ENCODE results near the gene AKAP13. TPM values are rescaled to one million over a fixed set of nuclear protein-coding genes. Genes with fewer than 3 reads are reported as not detected.

Gene AKAP13
- total RNA-seq, 1 donor from 2014 or later = 145 TPM

DNA sequence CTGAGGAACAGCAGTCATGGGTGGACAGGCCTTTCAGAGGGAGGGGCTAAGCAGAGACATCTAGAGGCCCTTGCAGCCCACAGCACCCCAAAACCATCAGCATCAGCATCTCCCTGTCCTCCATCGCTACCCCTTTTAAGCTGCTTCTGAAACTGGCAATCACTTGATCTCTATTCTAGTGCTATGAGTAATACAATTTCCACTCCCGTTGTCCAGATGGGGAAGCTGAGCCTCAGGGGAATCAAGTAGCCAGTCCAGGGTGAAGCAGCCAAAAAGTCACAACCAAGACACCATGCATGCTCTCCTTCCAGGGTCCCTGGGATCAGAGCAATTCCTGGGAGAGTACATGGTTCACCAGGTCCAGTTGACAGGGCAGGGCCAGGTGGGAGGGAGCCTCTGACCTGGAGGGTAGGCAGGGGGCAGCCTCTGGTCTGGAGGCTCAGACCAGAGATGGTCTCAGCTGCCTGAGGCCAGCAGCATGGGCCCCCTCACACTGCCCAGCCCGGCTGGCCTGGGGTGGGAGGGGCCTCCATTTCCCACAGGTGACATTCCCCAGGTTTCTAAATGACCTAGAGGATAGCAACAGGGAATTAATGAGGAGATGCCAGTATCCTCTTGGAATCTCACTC, 384.4 kb downstream of the AKAP13 start:
- peak overlapping the region; percentile 72 for H3K27ac Mint-ChIP-seq (ENCODE audit: unreplicated experiment)
- no peak for DNase-seq
- peaks cover 9% of the 10 kb centered on the region for H3K27me3 Mint-ChIP-seq (ENCODE audit: unreplicated experiment)
- no peaks in the 10 kb centered on the region for H3K36me3 Mint-ChIP-seq (ENCODE audit: unreplicated experiment)
- peak overlapping the region; percentile 46 for H3K4me3 Mint-ChIP-seq (ENCODE audit: unreplicated experiment)
- H3K9me3 Mint-ChIP-seq (ENCODE audit: unreplicated experiment) = peaks cover 11% of the 10 kb centered on the region
- peaks cover 38% of the 10 kb centered on the region for H3K4me1 Mint-ChIP-seq (ENCODE audit: low read depth, unreplicated experiment)
- TF ChIP-seq, protein P1, sequence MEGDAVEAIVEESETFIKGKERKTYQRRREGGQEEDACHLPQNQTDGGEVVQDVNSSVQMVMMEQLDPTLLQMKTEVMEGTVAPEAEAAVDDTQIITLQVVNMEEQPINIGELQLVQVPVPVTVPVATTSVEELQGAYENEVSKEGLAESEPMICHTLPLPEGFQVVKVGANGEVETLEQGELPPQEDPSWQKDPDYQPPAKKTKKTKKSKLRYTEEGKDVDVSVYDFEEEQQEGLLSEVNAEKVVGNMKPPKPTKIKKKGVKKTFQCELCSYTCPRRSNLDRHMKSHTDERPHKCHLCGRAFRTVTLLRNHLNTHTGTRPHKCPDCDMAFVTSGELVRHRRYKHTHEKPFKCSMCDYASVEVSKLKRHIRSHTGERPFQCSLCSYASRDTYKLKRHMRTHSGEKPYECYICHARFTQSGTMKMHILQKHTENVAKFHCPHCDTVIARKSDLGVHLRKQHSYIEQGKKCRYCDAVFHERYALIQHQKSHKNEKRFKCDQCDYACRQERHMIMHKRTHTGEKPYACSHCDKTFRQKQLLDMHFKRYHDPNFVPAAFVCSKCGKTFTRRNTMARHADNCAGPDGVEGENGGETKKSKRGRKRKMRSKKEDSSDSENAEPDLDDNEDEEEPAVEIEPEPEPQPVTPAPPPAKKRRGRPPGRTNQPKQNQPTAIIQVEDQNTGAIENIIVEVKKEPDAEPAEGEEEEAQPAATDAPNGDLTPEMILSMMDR (IDR thresholded peaks at IDR 0.05; ENCODE audit: partially characterized antibody, unreplicated experiment) = no peak

DNA sequence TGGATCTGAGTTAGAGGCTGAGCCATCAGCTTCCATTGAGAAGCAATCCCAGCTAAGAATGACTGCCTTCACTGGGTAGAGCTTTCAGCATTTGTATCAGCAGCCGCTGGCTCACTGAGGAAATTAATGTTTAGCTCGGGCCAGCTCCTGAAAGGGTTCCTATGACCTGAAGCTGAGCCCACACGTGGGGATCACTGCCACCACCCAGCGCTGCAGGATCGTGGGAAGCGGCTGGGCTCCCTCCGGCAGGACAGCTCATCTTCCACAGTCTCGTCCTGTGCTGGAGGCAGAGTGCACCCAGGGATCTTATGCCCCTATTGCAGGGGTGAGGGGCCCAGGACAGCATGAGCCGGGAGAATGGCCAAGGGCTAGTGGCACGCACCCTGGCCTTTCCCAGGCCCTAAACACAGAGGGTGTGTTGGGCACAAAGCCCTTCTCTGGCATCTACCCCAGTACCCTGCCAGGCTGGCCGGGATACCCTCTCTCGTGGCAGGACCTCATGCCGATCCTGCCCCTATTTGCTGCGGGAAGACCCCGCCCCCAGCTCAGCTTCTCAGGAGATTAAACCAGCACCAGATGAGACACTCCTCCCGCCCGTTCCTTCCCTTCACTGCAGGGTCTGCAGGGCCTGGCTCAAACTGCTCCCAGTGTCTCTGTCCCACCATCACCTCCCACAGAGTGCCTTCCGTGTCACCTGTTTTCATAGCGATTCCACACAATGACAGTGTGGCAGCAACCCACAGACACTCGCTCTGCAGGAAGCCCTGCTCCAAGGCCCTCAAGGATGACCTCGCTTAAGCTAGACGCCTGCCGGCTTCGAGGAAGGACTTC, 385.8 kb downstream of the AKAP13 start:
- Mint-ChIP-seq H3K4me1 (ENCODE audit: low read depth, unreplicated experiment) (peaks cover 38% of the 10 kb centered on the region), H3K27me3 (ENCODE audit: unreplicated experiment) (peaks cover 11% of the 10 kb centered on the region), H3K9me3 (ENCODE audit: unreplicated experiment) (peaks cover 11% of the 10 kb centered on the region), H3K4me3 (ENCODE audit: unreplicated experiment) (no peak overlapping the region), H3K36me3 (ENCODE audit: unreplicated experiment) (no peaks in the 10 kb centered on the region), H3K27ac (ENCODE audit: unreplicated experiment) (peak overlapping the region; percentile 79)
- peak; percentile 47 for DNase-seq
- TF ChIP-seq, protein P1 (IDR thresholded peaks at IDR 0.05; ENCODE audit: partially characterized antibody, unreplicated experiment) = no peak

DNA sequence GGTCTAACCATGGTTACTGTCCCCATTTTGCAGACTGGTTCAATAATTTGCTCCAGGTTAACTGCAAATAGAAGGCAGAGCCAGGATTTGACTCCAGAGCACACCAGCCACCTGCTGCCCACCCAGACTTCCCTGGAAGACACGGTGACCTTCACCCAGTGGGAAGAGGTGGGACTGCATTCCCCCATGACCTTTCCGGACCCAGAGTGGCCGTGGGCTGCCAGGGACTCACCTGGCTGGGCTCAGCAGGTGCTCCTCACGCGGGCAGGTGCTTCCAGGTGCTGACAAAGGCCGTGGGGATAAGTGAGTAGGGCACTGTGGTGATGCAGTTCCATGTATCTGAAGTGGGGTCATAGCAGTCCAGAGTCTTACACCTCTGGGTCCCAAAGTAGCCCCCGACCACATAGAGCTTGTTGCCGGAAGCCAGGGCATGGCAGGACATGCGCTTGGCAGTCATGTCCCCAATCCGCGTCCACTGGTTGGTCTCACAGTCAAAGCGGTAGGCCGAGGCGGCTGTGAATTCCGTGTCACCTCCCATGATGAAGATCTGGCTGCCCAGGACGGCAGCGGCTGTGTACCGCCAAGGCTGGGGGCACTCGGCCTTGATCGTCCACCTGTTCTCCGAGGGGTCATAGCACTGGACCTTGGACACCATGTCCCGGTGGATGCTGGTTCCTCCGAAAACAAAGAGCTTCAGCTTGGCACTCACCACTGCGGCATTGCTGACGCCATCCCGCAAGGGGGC, 387.6 kb downstream of the AKAP13 start:
- H3K27ac Mint-ChIP-seq (ENCODE audit: unreplicated experiment) = no peak overlapping the region
- H3K9me3 Mint-ChIP-seq (ENCODE audit: unreplicated experiment) = peaks cover 7% of the 10 kb centered on the region
- peaks cover 40% of the 10 kb centered on the region for H3K4me1 Mint-ChIP-seq (ENCODE audit: low read depth, unreplicated experiment)
- TF ChIP-seq, protein P1 (IDR thresholded peaks at IDR 0.05; ENCODE audit: partially characterized antibody, unreplicated experiment) = peak; percentile 41
- peaks cover 8% of the 10 kb centered on the region for H3K27me3 Mint-ChIP-seq (ENCODE audit: unreplicated experiment)
- no peak overlapping the region for H3K4me3 Mint-ChIP-seq (ENCODE audit: unreplicated experiment)
- H3K36me3 Mint-ChIP-seq (ENCODE audit: unreplicated experiment) = no peaks in the 10 kb centered on the region
- no peak for DNase-seq

DNA sequence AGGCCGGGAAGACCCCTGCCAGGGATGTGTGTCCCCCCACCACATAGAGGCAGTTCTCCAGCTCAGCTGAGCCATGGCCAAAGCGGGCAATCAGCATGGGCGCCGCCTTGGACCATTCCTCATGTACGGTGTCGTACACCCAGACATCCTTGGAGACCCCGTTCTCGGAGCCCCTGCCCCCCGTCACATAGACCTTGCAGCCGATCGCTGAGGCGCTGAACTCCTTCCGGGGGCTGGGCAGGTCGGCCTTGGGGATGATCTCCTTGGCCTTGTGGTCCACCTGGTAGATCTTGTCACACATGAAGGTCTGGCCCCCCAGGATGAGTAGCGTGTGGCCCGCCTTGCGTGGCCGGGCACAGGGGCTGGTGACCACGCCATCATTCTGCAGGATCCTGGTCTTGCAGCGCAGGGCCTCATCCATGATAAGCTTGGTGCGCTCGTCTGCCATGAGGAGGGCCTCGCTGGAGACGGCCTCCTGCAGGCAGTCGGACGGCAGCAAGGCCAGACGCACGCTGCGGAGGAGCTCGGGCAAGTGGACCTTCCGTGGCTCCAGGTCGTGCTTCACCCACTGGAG, 388.3 kb downstream of the AKAP13 start:
- H3K36me3 Mint-ChIP-seq (ENCODE audit: unreplicated experiment) = no peaks in the 10 kb centered on the region
- TF ChIP-seq, protein P1 (IDR thresholded peaks at IDR 0.05; ENCODE audit: partially characterized antibody, unreplicated experiment) = no peak
- H3K9me3 Mint-ChIP-seq (ENCODE audit: unreplicated experiment) = peaks cover 7% of the 10 kb centered on the region
- no peak for DNase-seq
- H3K27me3 Mint-ChIP-seq (ENCODE audit: unreplicated experiment) = peaks cover 8% of the 10 kb centered on the region
- H3K27ac Mint-ChIP-seq (ENCODE audit: unreplicated experiment) = no peak overlapping the region
- H3K4me1 Mint-ChIP-seq (ENCODE audit: low read depth, unreplicated experiment) = peaks cover 37% of the 10 kb centered on the region
- H3K4me3 Mint-ChIP-seq (ENCODE audit: unreplicated experiment) = no peak overlapping the region
